Activated T-cell treated with anti-CD3 and anti-CD28 coated beads, Interleukin-2, amount 50 U/mL, for 48 hours (primary cell): Measurements from ENCODE around the gene MLYCD.
"Not testable (repeated sequence)": the region's sequence is repeated elsewhere in the genome, so short reads cannot be mapped to it uniquely, and the experiment has no call there.

Source experiments
- DNase-seq, 2 experiments: peaks; one replicate each; pipeline ENCODE4 v3.0.0-alpha.2; 2020

The MLYCD gene

DNA sequence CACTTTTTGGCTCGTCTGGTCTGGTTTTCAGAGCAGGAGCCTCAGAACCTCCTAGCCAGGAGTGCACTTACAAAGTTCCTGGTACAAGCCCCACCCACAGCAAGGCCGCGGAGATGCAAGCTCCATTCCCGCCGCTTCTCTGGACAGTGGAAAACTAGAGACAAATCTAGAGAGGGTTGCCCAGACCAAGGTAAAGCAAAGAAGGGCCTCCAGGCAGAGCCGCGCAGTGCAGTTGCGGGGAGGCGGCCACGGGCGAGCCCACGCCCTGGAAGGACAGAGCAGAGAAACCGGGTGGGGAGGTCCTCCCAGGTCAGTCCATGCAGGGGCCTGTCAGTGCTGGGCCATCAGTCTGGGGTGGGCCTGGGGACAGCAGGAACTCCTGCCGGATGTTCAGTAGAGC lies 43.2 kb downstream of the MLYCD start:
- no peak for DNase-seq

DNA sequence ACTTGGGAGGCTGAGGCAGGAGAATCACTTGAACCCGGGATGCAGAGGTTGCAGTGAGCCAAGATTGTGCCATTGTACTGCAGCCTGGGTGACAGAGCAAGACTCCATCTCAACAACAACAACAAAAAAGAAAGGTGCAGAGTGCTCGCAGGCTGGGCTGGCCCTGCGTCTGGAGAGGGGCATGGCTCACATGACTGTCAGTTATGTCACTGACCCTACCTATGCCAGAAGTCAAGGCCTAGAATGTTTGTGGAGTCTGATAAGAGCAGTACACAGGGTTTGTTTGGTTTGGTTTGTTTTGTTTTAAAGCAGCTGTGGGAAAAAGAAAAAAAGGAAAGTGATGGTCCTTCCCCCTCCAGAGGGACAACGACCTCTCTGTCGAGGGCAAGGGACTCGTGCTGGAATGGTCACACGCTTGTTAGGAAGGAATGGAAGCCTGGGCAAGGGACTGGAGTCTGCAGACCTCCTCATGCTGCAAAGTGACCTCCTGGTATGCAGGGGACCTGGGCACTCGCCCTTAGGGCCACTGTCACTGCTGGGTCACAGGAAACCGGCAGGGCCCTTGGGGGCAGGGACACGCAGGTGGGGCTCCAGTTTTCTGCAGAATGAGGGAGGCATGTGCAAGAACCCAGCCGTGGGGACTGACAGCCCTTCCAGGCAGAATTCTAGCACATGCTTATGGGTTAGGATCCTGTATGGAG lies 44.0 kb downstream of the MLYCD start:
- DNase-seq: no peak

DNA sequence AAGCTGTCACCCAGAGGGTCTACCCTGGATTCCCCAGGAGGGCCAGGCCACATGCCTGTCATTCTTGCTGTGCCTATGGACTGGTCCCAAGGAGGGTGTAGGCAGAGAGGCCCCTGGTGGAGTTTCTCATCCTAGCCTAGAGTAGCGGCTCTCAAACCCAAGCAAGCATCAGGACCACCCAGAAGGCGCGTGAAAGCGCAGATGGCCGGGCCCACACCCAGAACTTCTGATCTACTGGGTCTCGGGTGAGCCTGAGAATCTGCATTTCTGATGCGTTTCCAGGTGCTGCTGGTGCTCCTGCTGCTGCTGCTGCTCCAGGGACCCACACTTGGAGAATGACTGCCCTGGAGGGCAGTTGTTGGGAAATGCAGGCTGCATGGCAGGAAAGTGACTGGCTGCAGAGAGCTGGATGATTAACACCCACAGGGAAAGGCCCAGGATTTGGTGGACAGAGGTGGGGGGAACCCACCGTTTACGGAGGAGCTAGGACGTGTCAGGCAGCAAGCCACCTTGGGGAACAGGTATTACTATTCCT lies 44.7 kb downstream of the MLYCD start:
- DNase-seq: no peak

DNA sequence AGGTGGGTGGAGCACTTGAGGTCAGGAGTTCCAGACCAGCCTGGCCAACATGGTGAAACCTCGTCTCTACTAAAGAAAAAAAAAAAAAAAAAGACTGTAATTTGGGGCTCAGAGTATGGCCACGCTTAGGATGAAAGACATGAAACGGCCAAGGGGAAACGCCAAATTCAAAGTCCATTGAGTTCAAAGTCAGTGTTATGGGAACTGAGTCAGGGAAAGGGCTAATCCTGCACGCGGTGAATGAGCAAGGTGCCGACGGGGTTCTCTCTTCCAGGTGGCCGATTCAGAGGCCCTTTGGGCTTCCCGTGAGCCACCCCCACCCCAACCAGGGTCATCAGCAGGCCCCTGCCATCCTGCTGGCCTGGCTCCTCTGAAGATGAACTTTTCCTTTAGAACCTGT lies 46.7 kb downstream of the MLYCD start:
- no peak for DNase-seq

DNA sequence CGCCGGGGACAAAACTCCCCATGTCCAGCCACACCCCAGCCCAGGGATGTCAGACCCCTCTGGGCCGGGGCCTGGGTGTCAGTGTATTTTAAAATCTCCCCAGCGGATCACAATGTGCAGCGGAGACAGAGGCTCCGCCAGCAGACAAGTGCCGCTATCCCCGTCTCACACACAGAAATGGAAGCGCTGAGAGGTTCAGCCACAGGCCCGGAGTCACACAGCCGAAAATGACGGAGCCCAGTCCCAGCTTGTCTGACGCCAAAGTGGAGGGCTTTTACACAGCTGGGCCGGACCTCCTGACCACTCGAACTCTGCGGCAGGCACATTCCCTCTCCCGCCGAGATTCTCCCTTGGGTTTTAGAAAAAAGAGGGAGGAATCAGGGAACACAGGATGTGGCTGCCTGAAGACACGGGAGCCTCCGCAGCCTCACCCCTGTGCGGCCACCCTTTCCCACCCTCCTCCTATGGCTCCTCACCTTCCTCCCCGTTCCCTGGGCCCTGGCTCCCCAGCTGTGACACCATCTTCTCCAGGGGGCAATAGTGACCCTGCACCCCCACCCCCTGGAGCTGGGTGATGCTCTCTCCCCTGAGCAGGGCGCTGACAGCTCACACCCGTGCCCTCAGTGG lies 47.4 kb downstream of the MLYCD start:
- no peak for DNase-seq

DNA sequence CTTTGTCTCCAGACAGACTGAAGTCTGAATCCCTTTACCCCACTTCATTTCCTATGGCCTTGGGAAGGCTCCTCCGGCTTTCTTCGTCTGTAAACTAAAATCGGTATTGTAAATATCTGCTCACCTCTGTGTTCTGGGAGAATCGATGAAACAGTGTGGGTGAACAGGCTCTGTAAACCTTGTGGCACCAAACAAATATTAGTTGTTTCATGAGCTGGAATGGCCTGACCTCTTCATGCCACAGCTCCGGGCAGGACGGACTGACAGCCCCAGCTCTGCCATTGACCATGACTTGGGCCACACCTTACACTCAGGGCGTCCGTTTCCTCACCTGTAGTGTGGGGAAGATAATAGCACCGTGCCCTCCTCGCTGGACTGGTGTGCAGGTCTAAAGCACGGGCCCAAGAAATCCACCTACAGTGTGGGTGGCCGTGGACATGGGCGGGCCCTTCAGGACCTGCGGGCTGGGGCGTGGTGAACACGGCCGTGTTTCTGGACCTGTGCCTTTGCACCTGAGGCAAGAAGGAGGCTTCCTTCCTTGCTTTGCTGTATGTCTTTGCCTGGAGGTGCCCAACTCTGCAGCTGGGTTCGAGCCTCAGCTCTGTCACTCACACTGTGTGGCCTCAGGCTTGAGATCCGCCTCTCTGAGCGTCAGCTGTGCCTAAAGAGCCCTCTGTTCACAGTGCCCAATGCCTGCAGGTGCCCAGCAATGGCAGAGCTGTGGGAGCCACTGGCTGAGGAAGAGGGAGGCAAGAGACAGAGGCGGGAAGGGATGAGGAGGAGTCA lies 48.1 kb downstream of the MLYCD start:
- no peak for DNase-seq

DNA sequence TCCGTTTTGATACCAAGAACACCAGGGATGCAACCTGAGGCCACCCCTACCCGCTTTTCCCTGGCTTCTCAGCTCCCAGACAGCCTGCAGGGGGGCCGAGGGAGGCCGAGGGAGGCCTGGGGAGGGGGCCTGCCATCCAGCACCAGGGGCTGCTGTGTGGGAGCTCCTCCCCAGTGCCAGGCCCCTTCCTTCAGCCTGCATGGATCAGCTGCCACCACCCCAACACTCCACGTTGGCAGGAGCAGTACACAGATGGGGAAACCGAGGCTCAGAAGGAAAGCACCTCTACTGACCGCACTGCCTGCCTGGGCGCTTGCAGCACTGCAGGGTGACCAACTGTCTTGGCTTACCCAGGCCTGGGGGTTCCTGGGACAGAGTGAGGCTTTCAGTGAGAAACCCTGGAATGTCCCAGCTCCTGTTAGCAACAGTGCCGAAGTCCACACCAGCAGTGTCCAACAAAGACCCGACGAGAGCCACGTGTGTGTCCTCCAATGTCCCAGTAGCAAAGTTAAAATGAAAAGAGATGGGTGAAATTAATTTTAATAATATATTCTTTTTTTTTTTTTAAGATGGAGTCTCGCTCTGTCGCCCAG lies 48.8 kb downstream of the MLYCD start:
- no peak for DNase-seq

DNA sequence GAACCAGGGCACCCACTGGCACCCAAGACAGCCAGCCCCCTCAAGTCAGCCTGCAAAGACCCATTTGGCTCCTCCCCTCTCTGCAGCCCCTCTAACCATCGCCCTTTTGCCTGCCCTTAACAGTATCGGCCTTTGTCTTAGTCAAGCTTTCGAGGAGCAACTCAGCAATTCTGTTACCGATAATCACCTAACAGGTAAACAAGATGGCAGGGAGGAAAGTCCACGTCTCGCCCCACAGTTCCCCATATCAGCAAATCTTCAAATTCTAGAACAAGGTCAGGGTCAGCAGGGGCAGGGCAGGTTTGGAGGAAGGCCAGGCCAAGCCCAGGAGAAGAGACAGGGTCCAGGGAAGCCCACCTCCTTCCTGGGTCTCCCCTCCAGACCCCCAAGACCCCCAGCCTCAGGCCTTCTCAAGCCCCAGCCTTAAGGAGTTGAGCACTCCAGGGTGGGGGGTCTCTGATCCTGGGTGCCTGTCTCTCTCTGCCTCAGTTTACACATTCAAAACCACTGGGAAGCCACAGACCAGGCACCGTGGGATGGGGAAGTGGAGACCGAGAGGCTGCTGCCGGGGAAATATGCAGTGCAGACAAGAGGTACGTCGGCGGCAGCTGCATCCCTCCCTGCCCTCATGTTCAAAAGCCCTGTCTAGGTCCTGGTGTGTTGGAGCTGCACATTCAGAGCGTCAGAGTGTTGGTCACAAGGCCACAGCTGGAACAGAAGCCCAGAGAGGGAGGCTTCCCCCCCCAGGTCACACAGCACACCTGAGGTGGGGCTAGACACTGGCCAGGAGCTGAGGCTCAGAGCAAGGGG lies 50.2 kb downstream of the MLYCD start:
- no peak for DNase-seq

DNA sequence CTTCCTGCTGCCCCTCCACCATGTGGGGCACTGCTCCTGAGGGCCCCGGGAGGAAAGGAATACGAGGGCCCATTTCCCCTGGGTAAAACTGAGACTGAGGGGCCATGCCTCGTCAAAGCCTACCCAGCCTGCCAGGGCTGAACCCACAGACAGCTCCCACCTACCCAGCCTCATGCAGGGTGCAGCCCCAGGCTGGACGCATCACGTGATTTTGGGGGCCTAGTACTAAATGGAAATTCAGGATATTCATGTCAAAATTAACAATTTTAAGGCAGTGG lies 50.7 kb downstream of the MLYCD start:
- no peak for DNase-seq

DNA sequence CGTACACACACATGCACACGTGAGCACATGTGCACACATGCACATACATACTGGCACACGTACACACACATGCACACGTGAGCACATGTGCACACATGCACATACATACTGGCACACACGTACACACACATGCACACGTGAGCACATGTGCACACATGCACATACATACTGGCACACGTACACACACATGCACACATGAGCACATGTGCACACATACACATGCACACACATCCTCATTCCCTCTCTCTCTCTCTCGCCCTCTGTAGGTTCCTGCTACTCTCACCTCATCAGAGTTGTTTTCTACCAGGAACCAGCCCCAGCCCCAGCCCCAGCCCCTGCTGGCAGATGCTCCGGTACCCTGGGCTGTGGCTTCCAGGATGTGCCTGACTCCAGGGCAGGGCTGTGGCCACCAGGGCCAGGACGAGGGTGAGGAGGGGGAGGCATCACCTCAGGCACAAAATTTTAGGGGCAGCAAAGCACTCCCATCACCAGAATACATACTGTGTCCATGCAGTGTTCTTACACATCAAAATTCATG lies 52.0 kb downstream of the MLYCD start:
- DNase-seq: not testable (repeated sequence)

DNA sequence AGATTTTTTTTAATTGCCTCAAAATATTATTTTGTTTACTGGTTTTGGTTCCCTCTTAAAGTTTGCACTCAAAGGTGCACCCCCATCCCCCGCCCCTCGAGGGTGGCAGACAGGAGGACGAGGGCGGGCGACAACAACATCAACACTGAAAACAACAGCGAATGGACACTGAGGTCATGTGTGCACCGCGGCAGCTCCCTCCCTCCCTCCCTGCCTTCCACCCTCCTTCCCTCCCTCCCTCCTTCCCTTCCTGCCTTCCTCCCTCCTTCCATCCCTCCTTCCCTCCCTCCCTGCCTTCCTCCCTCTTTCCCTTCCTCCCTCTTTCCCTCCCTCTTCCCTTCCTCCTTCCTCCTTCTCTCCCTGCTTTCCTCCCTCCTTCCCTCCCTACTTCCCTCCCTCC lies 52.6 kb downstream of the MLYCD start:
- DNase-seq: no peak

DNA sequence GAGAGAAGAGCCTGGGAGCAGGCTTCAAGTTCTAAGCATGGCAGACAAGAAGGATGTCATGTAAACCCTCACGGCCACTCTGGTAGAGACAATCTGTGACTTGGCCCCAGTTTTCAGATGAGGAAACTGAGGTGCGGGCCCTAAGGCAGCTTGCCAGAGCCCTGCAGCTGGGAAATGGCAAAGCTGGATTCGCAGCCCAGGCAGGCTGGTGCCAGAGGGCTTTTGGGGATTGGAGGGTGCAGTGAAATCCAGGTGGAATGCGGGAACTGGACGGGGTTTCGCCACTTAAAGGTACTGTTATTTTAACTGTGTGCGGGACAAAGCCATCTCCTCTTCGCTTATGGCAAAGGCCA lies 53.6 kb downstream of the MLYCD start:
- DNase-seq: no peak

DNA sequence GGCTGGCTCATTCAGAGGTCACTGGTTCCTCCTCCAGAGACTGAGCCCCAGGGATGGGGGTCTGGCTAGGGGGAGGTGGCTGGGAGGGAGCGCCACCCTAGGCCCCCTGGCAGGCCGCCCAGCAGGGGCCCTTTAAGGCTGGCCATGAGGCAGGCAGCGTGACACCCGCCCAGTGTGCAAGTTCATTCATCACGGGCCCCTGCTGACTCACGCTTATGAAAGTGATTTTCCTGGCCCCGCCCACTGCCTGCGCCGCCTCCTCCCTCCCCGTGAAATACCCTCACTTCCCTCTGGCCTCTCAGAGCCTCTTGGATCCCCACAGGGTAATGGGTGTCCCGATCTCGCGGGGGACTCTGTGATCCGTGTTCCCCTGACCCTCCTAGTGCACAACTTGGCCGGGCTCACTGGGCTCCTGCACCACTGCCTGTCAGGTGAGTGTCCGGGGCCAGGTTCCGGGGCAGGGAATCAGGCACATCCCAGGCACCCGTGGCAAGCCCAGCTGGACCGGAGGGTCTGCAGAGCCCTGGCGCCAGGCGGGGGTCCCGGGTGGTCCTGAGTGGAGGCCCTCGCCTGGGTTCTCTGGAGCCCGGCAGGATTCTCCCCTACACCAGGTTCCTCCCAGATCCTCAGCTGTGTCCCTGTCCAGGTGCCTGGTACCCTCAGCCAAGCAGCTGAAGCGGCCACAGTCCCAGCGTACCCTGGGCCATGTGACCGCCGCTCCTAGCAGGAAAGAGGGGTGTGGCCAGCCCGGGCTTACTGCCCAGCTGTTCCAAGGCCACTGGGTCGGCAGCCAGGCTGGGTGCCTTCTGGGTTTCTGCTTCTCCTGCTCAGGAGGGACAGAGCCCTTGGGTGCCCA lies 54.3 kb downstream of the MLYCD start, which contains the start of gene OSGIN1:
Gene OSGIN1 (plus strand): TSS at position 301 of the 856 bp plus-strand sequence. CDS start 4,432 bp downstream, outside the sequence.
- peak; percentile 87 to 89 for DNase-seq

DNA sequence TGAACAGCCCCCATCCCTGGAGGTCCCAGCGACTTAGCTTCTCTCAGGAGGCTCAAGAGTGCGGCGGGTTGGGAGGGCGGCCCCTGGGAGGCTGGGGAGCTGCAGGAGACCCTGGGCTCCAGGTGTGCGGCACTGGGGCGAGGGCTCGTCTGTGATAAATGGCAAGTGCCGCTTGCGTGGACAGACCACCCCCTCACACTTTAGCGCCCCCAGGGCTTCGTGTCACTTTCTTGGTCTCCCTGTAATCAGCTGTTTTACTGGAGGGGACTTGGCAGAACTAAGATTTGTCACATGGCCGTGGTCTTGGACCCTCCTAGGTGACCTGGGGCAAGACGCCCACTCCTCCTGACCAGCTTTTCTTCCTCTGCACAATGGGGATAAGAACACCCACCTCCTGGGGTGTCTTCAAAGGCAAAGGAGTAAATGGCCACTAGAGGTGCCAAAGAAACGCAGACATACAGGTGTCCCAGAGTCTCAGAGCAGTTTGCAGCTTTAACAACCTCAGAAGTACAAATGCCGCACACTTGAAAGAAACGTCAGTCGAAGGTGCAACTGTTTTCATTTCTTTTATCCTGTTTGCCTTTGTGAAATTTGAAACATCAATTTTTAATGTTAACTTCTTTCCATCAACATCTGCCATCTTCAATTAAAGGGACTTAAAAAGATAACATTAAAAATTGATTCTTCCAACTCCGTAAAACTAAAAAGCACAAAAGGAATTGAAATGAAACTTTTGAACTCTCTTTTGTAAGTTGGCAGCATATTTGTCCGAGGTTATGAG lies 55.1 kb downstream of the MLYCD start:
- DNase-seq: no peak

DNA sequence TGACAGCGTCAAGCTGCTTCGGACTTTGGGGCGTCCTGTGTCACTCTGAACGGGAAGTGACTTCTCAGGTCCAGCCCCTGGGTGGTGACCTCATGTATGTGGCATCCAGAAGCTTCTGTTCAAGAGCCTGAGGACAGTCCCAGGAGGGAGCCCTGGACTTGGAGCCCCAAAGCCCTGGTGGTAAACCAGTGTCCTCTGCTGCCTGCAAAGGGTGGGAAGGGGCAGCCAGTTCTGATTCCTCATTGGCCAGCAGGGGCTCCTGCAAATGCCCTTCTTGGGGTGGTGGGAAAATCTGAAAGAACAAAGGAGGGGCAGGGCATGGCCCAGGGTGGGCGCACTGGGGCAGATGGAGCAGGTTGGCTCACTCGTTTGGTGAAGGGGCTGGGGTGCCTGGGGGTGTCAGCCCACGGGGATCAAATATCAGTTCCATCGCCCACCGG lies 55.7 kb downstream of the MLYCD start:
- DNase-seq: no peak

DNA sequence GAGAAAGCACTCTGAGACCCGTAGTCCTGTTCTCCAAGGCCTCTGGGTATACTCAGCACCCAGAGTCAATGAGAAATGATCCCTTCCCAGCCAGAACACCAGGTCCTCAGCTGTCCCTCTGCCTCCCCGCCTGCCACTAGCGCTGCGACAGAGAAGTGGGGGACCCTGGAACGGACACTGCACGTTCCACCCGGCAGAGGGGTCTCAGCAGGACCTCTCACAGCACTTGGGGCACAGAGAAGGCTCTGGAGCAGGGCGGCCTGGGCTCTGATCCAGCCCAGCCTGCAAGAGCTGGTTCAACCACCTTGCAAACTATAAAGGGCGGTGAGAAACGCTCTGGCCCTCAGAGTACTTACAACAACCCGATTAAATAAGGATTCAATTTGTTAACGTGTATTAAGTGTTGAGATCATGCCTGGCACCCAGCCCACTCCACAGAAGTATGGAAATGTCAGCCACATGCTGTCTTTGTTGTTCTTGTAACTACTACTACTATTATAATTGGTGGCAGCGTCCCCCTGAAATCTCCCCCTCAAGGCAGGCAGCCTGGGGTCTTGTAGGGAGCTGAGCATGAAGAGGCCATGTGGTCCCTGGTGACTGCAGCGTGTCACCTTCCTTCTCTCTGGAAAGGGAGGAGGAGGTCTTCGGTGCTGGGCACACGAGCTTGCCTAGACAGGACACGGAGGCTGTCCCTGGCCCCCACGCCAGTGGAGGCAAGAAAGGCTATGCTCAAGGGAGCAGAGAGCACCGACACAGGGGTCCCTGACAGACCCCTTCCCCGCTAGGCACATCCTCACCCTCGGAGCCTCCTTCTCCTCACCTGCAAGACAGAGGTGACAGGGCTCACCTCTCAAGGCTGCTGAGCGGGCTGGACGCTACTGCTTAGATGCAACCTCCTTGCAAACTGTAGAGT lies 56.6 kb downstream of the MLYCD start:
- no peak for DNase-seq

DNA sequence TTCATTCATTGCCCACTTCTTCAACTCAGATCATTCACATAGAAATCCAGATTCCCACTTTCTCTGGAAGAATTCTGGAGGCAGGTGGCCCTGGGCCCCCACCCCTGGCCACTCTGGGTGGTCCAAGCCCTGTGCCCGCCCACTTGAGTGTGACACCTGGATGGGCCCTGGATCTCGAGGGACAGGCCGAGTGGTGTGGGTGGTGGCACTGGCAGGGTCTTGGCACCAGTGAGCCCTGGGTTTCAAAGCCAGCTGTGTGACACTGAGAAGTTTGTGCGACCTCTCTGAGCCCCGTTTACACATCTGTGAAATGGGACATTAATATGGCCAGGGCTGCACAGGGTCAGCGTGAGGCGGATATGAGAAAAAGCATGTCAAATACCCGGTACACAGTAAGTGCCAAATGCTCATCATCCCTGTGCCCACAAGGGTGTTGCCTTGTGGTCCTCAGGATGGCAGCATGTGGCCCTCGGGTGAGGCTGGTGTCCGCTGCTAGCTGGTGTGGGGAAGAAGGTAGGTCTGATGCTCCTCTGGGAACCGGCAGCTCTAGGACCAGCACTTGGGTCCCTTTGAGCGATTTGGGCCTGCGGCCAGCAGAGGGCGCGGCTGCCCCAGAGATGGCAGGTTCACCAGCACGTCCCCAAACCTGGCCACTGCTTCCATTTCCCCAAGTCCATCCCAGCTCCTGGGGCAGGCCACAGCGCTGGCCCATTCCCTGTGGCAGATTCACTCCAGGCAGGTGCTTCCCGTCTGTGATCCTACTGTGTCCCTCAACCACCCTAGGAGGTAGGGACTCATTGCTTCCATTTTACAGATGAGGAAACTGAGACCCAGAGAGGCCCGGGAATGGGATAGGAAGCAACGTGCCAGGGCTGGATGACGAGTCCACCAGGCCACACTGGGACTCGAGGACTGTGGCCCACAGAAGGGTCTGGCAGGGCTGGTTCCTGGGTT lies 57.7 kb downstream of the MLYCD start:
- peak; percentile 86 to 88 for DNase-seq

DNA sequence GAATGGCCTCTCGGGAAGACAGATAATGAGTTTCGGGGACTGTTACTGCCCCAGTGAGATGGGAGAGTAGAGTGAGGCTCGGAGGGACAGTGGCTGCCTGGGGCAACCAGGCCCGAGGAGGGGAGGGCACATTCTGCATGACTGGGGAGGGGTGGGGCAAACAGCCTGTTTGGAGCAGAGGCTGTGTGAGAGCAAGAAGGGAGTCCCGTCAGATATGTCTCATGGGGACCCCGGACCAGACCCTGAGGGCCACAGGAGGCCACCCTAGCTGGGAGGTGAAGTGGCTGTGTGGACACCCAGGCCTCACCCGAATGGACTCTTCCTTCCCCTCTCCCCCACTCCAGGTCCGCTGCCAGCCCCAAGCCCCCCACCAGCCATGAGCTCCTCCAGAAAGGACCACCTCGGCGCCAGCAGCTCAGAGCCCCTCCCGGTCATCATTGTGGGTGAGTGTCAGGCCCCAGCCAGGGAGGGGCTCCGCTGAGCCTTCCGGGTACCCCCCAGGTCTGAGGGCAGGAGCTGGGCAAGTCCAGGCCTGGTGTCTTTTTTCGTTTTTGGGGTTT lies 58.5 kb downstream of the MLYCD start:
- no peak for DNase-seq
